Peyer's patch (tissue), 4 donors: ENCODE measurements around the gene POLR1B. TPM values are rescaled to one million over a fixed set of nuclear protein-coding genes. Genes with fewer than 3 reads are reported as not detected.
A peak's percentile ranks its signal among the peaks of the same experiment; 100 is the strongest.
"Not testable (repeated sequence)": the region's sequence is repeated elsewhere in the genome, so short reads cannot be mapped to it uniquely, and the experiment has no call there.

ENCODE experiments used
- DNase-seq, 3 donors: peaks; one replicate each; pipeline ENCODE4 v3.0.0-alpha.2; 2017 to 2019
- H3K27ac ChIP-seq, 4 donors: fragments of 200-600 bp; sonication (generic); one replicate each; pipeline ENCODE4 v1.5.1; 2016 to 2019
- H3K27me3 ChIP-seq, 2 donors: fragments of 200-600 bp; sonication (generic); one replicate each; pipeline ENCODE4 v1.5.1; 2019
- H3K36me3 ChIP-seq, 3 donors: fragments of 200-600 bp; sonication (generic); one replicate each; pipeline ENCODE4 v1.5.1; 2016 to 2019
- H3K4me1 ChIP-seq, 4 donors: fragments of 200-600 bp; sonication (generic); one replicate each; pipeline ENCODE4 v1.5.1; 2016 to 2019
- H3K4me3 ChIP-seq, 4 donors: fragments of 200-600 bp; sonication (generic); 1 replicate in 3 of 4; 2 replicates in 1 of 4; pipeline ENCODE4 v1.5.1; 2016 to 2019; ENCODE audit warnings: mild to moderate bottlenecking in 1 of 4
- H3K9me3 ChIP-seq, 4 donors: fragments of 200-600 bp; sonication (generic); one replicate each; pipeline ENCODE4 v1.5.1; 2016 to 2019; ENCODE audit warnings: mild to moderate bottlenecking in 1 of 4
- POLR2A ChIP-seq, 2 donors: fragments of 450-650 bp; IDR thresholded peaks; one replicate each; pipeline ENCODE4 v1.5.1; 2017; ENCODE audit warnings: antibody characterized with exemption in 2 of 2, mild to moderate bottlenecking in 2 of 2, moderate library complexity in 2 of 2
- total RNA-seq, 4 donors: library from RNA; depleted of rRNA; stranded (reverse); fragments of >200 nt; gene quantifications; one replicate each; pipeline ENCODE4 v1.1.0, GENCODE V29; 2016
- TF ChIP-seq, protein P1 (sequence below), 6 experiments: fragments of 450-650 bp in 4 of 6; fragments of 200-600 bp in 2 of 6; sonication (generic) in 1 of 6; IDR thresholded peaks; one replicate each; pipeline ENCODE4 v1.5.1; 2017 to 2019; ENCODE audit warnings: antibody characterized with exemption in 6 of 6, mild to moderate bottlenecking in 3 of 6, moderate library complexity in 1 of 6

Gene POLR1B
- total RNA-seq, 4 donors from 2014 or later: 7.5 to 15.8 (median 10.0) TPM

DNA sequence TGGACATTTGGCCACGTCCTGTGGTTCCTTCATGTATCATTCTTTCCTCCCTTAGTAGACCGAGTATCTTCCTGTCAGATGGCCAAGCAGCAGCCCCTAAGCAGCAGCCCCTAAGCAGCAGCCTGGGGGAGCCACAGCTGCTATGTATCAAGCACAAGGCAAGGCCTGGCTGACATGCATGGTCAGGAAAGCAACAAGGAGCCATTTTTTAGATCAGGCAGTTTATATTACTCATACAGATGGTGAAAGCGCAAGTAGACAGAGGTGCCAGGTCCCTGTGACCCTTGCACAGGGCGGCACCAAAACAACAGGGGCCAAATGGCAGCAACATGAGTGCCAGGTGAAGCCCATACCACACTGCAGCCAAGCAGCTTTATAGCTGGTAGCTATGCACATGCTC lies 64.3 kb downstream of the POLR1B start:
- no peaks in the 10 kb centered on the region for H3K27me3 ChIP-seq
- no peak for TF ChIP-seq POLR2A (IDR thresholded peaks at IDR 0.05)
- TF ChIP-seq, protein P1, sequence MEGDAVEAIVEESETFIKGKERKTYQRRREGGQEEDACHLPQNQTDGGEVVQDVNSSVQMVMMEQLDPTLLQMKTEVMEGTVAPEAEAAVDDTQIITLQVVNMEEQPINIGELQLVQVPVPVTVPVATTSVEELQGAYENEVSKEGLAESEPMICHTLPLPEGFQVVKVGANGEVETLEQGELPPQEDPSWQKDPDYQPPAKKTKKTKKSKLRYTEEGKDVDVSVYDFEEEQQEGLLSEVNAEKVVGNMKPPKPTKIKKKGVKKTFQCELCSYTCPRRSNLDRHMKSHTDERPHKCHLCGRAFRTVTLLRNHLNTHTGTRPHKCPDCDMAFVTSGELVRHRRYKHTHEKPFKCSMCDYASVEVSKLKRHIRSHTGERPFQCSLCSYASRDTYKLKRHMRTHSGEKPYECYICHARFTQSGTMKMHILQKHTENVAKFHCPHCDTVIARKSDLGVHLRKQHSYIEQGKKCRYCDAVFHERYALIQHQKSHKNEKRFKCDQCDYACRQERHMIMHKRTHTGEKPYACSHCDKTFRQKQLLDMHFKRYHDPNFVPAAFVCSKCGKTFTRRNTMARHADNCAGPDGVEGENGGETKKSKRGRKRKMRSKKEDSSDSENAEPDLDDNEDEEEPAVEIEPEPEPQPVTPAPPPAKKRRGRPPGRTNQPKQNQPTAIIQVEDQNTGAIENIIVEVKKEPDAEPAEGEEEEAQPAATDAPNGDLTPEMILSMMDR (IDR thresholded peaks at IDR 0.05): peak in 1 of 6 experiments; percentile 3
- DNase-seq: peak in 2 of 3 donors; percentile 82 to 83
- peak overlapping the region in 3 of 4 donors; percentile 34 to 87 (median 65) for H3K27ac ChIP-seq
- no peaks in the 10 kb centered on the region for H3K36me3 ChIP-seq
- H3K4me1 ChIP-seq: peaks cover 0 to 7% (median 0%) of the 10 kb centered on the region in 4 donors
- H3K4me3 ChIP-seq: no peak overlapping the region
- no peaks in the 10 kb centered on the region for H3K9me3 ChIP-seq

DNA sequence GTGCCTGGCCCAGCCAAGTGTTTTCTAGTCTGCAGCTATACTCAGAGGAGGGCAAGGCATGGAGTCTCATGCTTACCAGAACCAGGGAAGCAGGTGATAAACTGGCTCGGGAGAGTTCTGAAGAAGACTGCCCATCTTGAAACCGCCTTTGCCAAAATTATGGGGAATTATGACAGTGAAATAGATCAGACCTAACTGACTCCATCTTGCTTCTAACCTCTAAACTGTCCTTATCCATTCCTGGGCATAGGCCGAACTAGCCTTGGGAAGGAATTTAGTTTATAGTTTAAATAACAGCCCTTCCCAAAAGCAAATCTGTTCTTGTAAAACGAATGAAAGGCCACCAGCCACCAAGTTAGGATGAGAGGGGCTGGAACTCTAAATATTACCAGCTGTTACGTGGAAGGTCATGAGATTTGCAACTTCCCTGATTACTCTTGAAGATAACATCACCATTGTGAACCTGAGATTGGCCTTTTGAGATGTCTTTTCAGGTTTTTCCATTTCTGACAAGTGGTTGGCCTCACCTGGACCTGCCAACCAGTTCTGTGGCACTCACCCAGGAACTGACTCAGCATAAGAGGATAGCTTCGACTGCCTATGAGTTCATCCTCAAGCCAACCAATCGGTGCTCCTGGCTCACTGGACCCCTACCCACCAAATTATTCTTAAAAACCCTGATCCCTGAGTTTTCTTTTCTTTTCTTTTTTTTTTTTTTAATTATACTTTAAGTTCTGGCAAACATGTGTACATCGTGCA lies 65.6 kb downstream of the POLR1B start:
- TF ChIP-seq, protein P1 (IDR thresholded peaks at IDR 0.05): no peak
- no peak for TF ChIP-seq POLR2A (IDR thresholded peaks at IDR 0.05)
- H3K4me3 ChIP-seq: no peak overlapping the region
- no peak for DNase-seq

DNA sequence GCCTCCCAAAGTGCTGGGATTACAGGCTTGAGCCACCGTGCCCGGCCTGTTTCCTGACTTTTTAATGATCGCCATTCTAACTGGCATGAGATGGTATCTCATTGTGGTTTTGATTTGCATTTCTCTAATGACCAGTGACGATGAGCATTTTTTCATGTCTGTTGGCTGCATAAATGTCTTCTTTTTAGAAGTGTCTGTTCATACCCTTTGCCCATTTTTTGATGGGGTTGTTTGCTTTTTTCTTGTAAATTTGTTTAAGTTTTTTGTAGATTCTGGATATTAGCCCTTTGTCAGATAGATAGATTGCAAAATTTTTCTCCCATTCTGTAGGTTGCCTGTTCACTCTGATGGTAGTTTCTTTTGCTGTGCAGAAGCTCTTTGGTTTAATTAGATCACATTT lies 67.1 kb downstream of the POLR1B start:
- H3K27me3 ChIP-seq, H3K4me3 ChIP-seq, H3K4me1 ChIP-seq, H3K9me3 ChIP-seq, H3K36me3 ChIP-seq, H3K27ac ChIP-seq, DNase-seq: not testable (repeated sequence)

More for the DNA sequence above, 65.6 kb downstream of the POLR1B start:
- Histone ChIP-seq H3K27ac (no peak overlapping the region), H3K36me3 (no peaks in the 10 kb centered on the region), H3K27me3 (no peaks in the 10 kb centered on the region), H3K9me3 (no peaks in the 10 kb centered on the region), H3K4me1 (peaks cover 0 to 7% (median 0%) of the 10 kb centered on the region in 4 donors)

DNA sequence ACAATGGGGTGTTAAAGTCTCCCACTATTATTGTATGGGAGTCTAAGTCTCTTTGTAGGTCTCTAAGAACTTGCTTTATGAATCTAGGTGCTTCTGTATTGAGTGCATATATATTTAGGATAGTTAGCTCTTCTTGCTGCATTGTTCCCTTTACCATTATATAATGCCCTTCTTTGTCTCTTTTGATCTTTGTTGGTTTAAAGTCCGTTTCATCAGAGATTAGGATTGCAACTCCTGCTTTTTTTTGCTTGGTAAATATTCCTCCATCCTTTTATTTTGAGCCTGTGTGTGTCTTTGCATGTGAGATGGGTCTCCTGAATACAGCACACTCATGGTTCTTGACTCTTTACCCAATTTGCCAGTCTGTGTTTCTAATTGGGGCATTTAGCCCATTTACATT lies 70.0 kb downstream of the POLR1B start:
- H3K27ac ChIP-seq, H3K36me3 ChIP-seq, DNase-seq, H3K4me1 ChIP-seq, H3K27me3 ChIP-seq, H3K4me3 ChIP-seq, H3K9me3 ChIP-seq: not testable (repeated sequence)

DNA sequence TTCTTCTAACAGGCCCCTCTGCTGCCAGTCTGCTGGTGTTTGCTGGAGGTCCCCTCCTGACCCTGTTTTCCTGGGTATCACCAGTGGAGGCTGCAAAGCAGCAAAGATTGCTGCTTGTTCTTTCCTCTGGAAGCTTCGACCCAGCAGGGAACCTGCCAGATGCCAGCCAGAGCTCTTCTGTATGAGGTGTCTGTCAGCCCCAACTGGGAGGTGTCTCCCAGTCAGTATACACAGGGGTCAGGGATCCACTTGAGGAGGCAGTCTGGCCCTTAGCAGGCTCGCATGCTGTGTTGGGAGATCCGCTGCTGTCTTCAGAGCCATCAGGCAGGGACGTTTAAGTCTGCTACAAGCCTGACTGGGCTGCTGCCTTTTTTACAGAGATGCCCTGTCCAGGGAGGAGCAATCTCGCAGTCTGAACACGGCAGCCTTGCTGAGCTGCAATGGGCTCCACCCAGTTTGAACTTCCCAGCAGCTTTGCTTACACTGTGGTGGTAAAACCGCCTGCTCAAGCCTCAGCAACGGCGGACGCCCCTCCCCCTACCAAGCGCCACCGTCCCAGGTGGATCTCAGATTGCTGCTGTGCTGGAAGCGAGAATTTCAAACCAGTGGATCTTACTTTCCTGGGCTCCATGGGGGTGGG lies 72.1 kb downstream of the POLR1B start:
- no peak for DNase-seq

DNA sequence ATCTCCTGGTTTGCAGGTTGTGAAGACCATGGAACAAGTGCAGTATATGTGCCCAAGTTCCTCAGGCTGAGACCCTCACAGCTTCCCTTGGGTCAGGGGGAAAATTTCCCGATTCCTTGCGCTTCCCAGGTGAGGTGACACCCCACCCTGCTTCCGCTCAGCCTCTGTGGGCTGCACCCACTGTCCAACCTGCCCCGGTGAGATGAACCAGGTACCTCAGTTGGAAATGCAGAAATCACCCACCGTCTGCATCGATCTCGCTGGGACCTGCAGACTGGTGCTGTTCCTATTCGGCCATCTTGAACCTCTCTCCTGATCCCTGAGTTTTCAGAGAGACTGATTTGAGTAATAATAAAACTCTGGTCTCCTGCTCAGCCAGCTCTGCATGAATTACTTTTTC lies 72.8 kb downstream of the POLR1B start:
- H3K9me3 ChIP-seq: no peaks in the 10 kb centered on the region
- H3K36me3 ChIP-seq: no peaks in the 10 kb centered on the region
- no peaks in the 10 kb centered on the region for H3K27me3 ChIP-seq
- H3K27ac ChIP-seq: no peak overlapping the region
- H3K4me1 ChIP-seq: no peaks in the 10 kb centered on the region
- DNase-seq: no peak
- H3K4me3 ChIP-seq: no peak overlapping the region
- TF ChIP-seq, protein P1 (IDR thresholded peaks at IDR 0.05): no peak
- TF ChIP-seq POLR2A (IDR thresholded peaks at IDR 0.05): no peak

More for the DNA sequence above, 72.1 kb downstream of the POLR1B start:
- no peak overlapping the region for H3K4me3 ChIP-seq
- no peaks in the 10 kb centered on the region for H3K9me3 ChIP-seq
- H3K27ac ChIP-seq: no peak overlapping the region
- H3K27me3 ChIP-seq: no peaks in the 10 kb centered on the region
- no peaks in the 10 kb centered on the region for H3K4me1 ChIP-seq
- H3K36me3 ChIP-seq: no peaks in the 10 kb centered on the region
- no peak for TF ChIP-seq POLR2A (IDR thresholded peaks at IDR 0.05)
- TF ChIP-seq, protein P1 (IDR thresholded peaks at IDR 0.05): no peak

DNA sequence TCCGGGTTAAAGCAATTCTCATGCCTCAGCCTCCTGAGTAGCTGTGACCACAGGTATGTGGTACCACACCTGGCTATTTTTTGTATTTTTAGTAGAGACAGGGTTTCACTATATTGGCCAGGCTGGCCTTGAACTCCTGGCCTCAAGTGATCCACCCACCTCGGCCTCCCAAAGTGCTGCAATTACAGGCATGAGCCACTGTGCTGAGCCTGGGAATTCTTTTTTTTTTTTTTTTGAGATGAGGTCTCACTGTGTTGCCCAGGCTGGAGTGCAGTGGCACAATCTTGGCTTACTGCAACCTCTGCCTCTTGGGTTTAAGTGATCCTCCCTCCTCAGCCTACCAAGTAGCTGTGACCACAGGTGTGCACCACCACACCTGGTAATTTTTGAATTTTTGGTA lies 73.5 kb downstream of the POLR1B start:
- not testable (repeated sequence) for H3K4me1 ChIP-seq, H3K36me3 ChIP-seq, H3K4me3 ChIP-seq, H3K9me3 ChIP-seq, H3K27ac ChIP-seq, DNase-seq, H3K27me3 ChIP-seq
